Upper lobe of left lung (tissue), 4 donors: ENCODE data around the gene MGLL.

Experiments used
- EP300 ChIP-seq, 4 donors: sonication (generic); formaldehyde crosslinking; IDR thresholded peaks; one replicate each; pipeline ENCODE4 v1.5.1; 2017; ENCODE audit warnings: antibody characterized with exemption in 4 of 4, control low read depth in 2 of 4
- POLR2A ChIP-seq, 4 donors: fragments of 450-650 bp; IDR thresholded peaks; one replicate each; pipeline ENCODE4 v1.5.1; 2016 to 2017; ENCODE audit warnings: antibody characterized with exemption in 4 of 4, mild to moderate bottlenecking in 2 of 4
- POLR2AphosphoS5 ChIP-seq, 2 donors: sonication (generic); formaldehyde crosslinking; IDR thresholded peaks; one replicate each; pipeline ENCODE4 v1.5.1; 2017; ENCODE audit warnings: antibody characterized with exemption in 2 of 2
- TF ChIP-seq, protein P1 (sequence below), 6 experiments: fragments of 450-650 bp in 4 of 6; fragments of 200-600 bp in 2 of 6; sonication (generic) in 2 of 6; IDR thresholded peaks; one replicate each; pipeline ENCODE4 v1.5.1; 2016 to 2019; ENCODE audit warnings: antibody characterized with exemption in 6 of 6

DNA sequence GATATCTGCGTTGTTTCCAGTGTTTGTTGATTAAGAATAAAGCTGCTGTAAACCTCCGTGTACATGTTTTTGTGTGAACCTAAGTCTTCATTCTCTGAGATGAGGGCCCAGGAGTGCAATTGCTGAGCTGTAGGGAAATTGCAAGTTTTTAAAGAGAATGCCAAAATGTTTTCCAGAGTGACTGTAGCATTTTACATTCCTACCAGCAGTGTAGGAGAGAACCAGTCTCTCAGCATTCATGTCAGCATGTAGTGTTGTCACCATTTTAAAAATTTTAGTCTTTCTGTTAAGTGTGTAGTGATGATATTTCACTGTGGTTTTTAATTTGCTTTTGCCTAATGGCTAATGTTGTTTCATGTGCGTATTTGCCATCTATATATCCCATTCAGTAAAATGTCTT is 3.4 kb upstream of the MGLL start:
- TF ChIP-seq, protein P1, sequence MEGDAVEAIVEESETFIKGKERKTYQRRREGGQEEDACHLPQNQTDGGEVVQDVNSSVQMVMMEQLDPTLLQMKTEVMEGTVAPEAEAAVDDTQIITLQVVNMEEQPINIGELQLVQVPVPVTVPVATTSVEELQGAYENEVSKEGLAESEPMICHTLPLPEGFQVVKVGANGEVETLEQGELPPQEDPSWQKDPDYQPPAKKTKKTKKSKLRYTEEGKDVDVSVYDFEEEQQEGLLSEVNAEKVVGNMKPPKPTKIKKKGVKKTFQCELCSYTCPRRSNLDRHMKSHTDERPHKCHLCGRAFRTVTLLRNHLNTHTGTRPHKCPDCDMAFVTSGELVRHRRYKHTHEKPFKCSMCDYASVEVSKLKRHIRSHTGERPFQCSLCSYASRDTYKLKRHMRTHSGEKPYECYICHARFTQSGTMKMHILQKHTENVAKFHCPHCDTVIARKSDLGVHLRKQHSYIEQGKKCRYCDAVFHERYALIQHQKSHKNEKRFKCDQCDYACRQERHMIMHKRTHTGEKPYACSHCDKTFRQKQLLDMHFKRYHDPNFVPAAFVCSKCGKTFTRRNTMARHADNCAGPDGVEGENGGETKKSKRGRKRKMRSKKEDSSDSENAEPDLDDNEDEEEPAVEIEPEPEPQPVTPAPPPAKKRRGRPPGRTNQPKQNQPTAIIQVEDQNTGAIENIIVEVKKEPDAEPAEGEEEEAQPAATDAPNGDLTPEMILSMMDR (IDR thresholded peaks at IDR 0.05) = no peak
- TF ChIP-seq EP300 (IDR thresholded peaks at IDR 0.05) (no peak), POLR2AphosphoS5 (IDR thresholded peaks at IDR 0.05) (no peak), POLR2A (IDR thresholded peaks at IDR 0.05) (no peak)
